ENCODE measurements around the gene KRTAP23-1.
A peak's percentile ranks its signal among the peaks of the same experiment; 100 is the strongest.

Gene KRTAP23-1, protein sequence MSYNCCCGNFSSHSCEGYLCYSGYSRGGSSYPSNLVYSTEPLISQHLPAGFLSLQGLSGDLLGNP

GRCh38 chr21:30348506-30348905 is at the start of gene KRTAP23-1:
Gene KRTAP23-1 (minus strand): TSS chr21:30348606. CDS start chr21:30348606, 0 bp downstream.
- no peak for DNase-seq

GRCh38 chr21:30395731-30396130 is 47.3 kb upstream of the KRTAP23-1 start, which contains the start of gene KRTAP13-1:
Gene KRTAP13-1 (plus strand): TSS chr21:30396031. CDS start chr21:30396087, 56 bp downstream.
- DNase-seq, result no peak

DNA sequence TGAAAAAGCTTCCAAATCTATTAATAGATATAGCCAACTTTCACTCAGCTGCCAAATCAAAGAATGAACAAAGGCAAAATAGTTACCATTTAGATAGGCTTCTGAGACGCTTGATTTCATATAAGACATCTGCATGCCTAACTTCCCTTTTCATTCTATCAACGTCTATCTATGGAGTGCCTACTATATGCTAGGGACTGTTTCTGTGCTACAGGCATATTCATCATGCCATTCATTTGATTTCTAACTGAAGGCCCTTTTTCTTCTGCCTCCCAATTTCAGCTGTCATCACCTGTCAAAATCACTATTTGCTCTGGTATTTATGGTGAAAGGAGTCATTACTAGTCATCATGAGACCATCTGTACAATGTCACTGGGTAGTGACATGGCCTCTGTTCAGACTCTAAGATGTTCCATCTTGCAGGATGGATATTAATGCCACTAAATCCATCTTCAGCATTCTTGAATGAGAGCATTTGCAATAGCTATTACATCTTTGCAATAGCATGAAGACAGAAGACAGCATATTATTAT is 43.2 kb upstream of the KRTAP23-1 start:
- DNase-seq, result no peak

- DNase-seq, result no peak
Observed at GRCh38 chr21:30382201-30382600, 33.8 kb upstream of the KRTAP23-1 start.

GRCh38 chr21:30372139-30372770 is 23.8 kb upstream of the KRTAP23-1 start, which contains the start of gene KRTAP13-2:
Gene KRTAP13-2 (minus strand): TSS chr21:30372271. CDS start chr21:30372213, 58 bp downstream.
- no peak for DNase-seq

GRCh38 chr21:30355906-30356305 is 7.5 kb upstream of the KRTAP23-1 start:
- no peak for DNase-seq

- no peak for DNase-seq
Observed at GRCh38 chr21:30354308-30355005, 6.1 kb upstream of the KRTAP23-1 start.

- no peak for DNase-seq
Observed at GRCh38 chr21:30351534-30351933, 3.1 kb upstream of the KRTAP23-1 start.

DNA sequence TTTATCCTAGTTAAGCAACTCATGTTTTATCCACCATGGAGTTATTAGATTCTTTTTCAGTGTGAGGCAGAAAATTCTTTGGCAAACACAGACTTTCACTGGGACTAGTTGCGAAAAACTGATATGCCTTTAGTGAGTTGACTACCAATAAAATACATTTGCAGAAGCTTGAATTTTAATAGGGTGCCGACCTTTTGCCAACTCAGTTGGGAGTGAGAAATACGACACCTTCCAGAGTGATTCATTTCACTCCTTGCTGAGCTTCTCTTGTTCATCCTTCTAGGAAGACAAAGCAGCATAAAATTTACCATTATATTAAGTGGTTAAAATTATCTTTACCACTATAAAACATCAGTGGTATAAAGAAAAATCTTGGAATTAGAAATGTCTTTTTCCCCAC is 1.2 kb upstream of the KRTAP23-1 start:
- DNase-seq, result no peak

DNA sequence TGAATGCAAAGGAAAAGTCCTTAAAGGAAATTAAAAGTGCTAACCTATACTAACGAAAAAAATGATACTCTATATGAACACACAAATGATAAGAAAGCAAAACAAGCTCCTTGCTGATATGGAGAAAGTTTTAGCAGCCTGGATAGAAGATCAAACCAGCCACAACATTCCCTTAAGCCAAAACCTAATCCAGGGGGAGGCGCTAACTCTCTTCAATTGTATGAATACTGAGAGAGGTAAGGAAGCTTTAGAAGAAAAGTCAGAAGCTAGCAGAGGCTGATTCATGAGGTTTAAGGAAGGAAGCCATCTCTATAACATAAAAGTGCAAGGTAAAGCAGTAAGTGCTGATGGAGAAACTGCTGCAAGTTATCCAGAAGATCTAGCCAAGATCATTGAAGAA is 3.4 kb downstream of the KRTAP23-1 start:
- DNase-seq, result no peak

GRCh38 chr21:30340714-30341573 is 7.5 kb downstream of the KRTAP23-1 start:
- DNase-seq, result peak in 1 of 14 donors; percentile 5

DNA sequence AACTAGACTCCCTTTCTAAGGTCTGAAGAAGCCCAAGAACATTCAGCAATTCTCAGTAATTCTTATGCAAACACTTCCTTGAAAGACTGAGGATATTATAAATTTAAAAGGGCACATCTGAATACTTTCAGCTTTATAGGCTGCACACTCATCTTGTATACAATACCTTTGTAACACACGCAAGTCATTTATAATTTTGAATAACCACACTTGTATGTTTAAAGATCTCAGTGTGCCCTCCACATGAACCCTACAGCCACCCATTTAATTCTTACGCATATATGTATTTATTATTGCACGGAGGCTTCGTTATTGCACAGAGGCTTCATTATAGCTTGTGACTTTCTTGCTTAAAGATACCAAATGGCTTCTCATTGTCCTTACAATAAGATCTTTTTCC is 9.7 kb downstream of the KRTAP23-1 start:
- DNase-seq, result no peak

DNA sequence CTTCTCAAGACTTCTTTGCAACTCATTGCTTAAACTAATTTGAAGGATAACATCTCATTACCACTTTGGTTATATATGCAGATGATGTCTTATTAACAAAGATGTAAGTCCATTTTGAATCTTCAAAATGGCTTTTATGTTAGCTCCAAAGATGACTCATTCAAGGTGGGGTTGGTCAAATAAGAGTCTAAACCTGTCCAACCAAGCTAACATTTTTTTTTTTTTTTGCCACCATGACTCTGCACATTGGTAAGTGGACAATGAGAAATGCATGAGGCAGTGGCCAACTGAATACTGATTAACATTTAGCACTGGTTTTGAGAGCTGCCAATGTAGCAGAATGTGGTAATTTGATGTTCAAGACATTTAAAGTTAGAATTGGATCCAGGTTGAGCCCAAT is 10.6 kb downstream of the KRTAP23-1 start:
- DNase-seq, result no peak

DNA sequence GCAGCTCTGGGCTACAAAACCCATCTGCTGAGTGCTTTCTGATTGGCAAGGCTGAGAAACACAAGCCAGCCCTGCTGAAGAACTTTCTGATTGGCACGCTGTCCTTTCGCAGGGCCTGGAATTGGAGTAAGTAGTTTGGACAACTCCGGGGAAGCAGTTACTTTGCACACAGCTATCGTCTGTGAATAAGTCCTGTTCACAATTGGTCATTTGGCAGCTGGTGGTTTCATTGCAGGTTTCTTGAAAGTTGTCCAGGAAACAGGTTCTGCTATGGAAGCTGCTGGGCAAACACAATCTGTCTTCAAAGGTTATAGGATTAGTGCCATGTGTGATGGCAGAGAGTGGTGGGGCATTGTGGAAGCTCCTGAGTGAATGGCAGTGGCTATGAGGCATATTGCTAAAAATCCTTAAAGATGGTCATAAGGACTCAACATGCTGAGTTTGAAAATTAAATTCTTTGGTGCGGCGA is 11.1 kb downstream of the KRTAP23-1 start, which contains the start of gene KRTAP27-1:
TSS of gene KRTAP27-1 (minus strand) at position 419 of the 469 bp plus-strand sequence. CDS start at position 393, 26 bp downstream.
- no peak for DNase-seq

DNA sequence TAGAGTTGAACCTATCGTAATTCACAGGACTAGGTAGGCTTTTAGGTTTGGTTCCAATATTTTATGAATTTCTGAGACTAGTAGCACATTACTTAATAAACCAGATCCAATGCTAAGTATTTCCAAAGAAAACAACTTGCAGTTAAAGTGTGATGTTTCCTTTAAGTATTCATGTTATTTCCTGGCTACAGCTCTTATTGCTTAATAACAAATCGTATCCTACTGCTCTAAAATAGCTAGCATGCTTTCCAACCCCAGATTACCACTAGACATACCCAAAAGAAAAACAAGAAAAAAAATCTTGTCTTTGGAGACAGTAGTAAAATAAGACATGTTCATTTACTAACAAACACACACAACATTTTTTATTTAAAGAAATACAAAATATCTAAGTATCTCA is 11.8 kb downstream of the KRTAP23-1 start:
- DNase-seq, result no peak

GRCh38 chr21:30333736-30334135 is 14.7 kb downstream of the KRTAP23-1 start:
- no peak for DNase-seq

- no peak for DNase-seq
Observed at GRCh38 chr21:30332681-30333080, 15.7 kb downstream of the KRTAP23-1 start.

- DNase-seq, result no peak
Observed at GRCh38 chr21:30329203-30329875, 19.1 kb downstream of the KRTAP23-1 start.

- no peak for DNase-seq
Observed at GRCh38 chr21:30326390-30326789, 22.0 kb downstream of the KRTAP23-1 start.

DNA sequence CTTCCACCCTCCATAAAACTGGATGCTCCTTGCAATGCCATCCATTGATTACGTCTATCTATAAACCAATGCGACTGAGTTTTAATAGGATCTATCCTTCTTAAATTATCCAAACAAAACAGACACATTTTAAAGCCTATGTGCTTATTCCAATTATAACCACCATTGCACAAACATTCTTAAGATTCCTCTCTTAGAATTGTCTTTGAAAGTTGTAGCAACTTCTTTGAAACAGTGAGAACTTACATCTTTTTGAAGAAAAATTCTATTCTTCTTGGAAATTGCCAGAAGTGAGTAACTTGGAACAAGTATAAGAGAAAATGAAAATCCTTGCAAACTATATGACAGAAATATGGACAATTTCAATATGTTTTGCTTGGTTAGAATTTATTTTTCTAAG is 28.2 kb downstream of the KRTAP23-1 start, which contains the start of gene KRTAP26-1:
TSS of gene KRTAP26-1 (minus strand) at position 101 of the 400 bp plus-strand sequence. CDS start 280 bp downstream, outside the sequence.
- no peak for DNase-seq

DNA sequence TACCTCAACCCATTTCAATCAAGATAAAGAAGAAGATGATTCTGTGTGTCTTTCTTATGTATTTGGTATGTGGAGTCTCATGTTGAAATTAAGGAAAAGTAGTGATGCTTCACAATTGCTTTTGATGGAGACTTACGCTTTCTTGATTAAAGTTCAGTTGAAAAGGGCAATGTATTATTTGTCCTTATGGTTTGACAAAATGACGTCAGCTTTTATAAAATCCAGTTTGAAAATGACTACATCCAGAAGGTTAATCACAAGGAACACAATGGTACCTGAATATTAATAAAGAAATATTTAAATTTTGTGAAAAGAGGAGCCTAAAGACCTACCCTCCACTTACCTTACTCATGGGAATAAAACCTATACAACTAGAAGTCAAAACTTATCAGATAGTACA is 32.7 kb downstream of the KRTAP23-1 start:
- no peak for DNase-seq

- DNase-seq, result no peak
Observed at GRCh38 chr21:30306884-30307283, 41.5 kb downstream of the KRTAP23-1 start.

All from C1 segment of cervical spinal cord (tissue), 14 donors.